ENCODE results near the gene CACNA1I. TPM values are rescaled to one million over a fixed set of nuclear protein-coding genes. Genes with fewer than 3 reads are reported as not detected.

The CACNA1I gene
- polyA plus RNA-seq, 3 donors = 0.04 TPM; not detected in 2

DNA sequence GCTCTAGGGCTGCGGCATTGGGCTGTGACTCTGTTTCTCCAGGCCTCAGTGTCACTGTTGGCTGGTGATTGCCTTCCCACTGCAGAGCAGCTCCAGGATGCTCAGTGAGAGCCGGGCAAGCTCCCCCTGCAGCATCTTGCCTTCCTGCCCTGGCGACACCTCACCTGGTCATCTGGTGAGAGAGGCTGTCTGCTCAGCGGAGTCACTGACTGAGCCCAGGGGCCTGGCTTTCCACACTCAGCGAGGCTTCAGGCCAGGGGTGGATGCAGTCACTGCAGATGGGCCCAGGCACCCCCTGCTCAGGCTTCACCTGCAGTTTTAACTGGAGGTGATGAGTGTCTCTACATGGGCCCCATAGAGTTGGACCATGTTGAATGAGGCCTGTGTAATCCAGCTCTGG, 136.8 kb downstream of the CACNA1I start:
- WGBS (ENCODE audit: insufficient coverage) = 89% methylated on average over 4 of the region's 5 CpGs
- Histone ChIP-seq H3K36me3 (replicated peaks in 1 of 2; ENCODE audit: control insufficient read depth in 1 of 2, insufficient read depth in 2 of 2, low read length in 2 of 2) (no peaks in the 10 kb centered on the region), H3K4me2 (replicated peaks; ENCODE audit: extremely low read depth, low read length, poor library complexity, severe bottlenecking) (no peak overlapping the region), H3K9ac (ENCODE audit: insufficient read depth, low read length, poor library complexity, severe bottlenecking) (no peak overlapping the region), H2AFZ (ENCODE audit: insufficient read depth, low read depth, low read length, poor library complexity, severe bottlenecking) (no peak overlapping the region), H4K20me1 (ENCODE audit: insufficient read depth, low read length) (no peaks in the 10 kb centered on the region), H3K79me2 (ENCODE audit: insufficient read depth, low read length) (no peaks in the 10 kb centered on the region), H3K27ac (ENCODE audit: low read depth in 1 of 2, low read length in 2 of 2) (no peak overlapping the region), H3K4me1 (ENCODE audit: control insufficient read depth in 1 of 2, insufficient read depth in 2 of 2, low read length in 2 of 2) (no peaks in the 10 kb centered on the region), H3K4me3 (replicated peaks in 1 of 3; ENCODE audit: low read depth in 2 of 3, low read length in 3 of 3) (no peak overlapping the region), H3K27me3 (ENCODE audit: control insufficient read depth in 2 of 2, insufficient read depth in 2 of 2, low read length in 2 of 2) (peaks cover 0 to 2% of the 10 kb centered on the region in 2 donors), H3K9me3 (replicated peaks in 1 of 2; ENCODE audit: control insufficient read depth in 1 of 2, insufficient read depth in 1 of 2, low read length in 2 of 2) (no peaks in the 10 kb centered on the region)
- H3K9me3 Mint-ChIP-seq = peaks cover 0 to 2% (median 0%) of the 10 kb centered on the region in 7 donors
- no peak overlapping the region for H3K4me3 Mint-ChIP-seq
- TF ChIP-seq, protein P1, sequence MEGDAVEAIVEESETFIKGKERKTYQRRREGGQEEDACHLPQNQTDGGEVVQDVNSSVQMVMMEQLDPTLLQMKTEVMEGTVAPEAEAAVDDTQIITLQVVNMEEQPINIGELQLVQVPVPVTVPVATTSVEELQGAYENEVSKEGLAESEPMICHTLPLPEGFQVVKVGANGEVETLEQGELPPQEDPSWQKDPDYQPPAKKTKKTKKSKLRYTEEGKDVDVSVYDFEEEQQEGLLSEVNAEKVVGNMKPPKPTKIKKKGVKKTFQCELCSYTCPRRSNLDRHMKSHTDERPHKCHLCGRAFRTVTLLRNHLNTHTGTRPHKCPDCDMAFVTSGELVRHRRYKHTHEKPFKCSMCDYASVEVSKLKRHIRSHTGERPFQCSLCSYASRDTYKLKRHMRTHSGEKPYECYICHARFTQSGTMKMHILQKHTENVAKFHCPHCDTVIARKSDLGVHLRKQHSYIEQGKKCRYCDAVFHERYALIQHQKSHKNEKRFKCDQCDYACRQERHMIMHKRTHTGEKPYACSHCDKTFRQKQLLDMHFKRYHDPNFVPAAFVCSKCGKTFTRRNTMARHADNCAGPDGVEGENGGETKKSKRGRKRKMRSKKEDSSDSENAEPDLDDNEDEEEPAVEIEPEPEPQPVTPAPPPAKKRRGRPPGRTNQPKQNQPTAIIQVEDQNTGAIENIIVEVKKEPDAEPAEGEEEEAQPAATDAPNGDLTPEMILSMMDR (IDR thresholded peaks at IDR 0.05) = no peak
- H3K4me1 Mint-ChIP-seq = no peaks in the 10 kb centered on the region
- no peak for DNase-seq
- intact Hi-C loops (cut with micrococcal nuclease) = no loop called here
- peaks cover 4 to 11% (median 7%) of the 10 kb centered on the region in 3 donors for H3K27me3 Mint-ChIP-seq (ENCODE audit: low read depth in 3 of 3)
- H3K27ac Mint-ChIP-seq = no peak overlapping the region
- H3K36me3 Mint-ChIP-seq = no peaks in the 10 kb centered on the region

DNA sequence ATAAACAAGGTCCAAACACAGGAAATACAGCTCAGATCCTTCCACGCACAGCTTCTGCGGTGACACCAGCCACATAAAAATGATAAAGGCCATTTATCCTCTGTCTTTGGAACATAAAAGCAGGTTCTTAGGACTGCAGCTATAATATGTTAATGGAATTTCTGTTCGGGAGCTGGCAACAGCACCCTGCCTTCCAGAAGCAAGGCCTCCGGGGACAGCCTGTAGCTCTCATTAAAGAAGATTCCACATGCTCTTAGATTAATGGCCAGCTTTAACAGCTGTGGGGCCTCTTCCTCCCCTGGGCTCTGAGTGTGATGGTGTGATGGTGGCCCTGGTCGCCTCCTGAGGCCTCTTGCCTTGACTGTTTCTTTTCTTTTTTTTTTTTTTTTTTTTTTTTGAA, 137.3 kb downstream of the CACNA1I start:
- H3K27me3 Mint-ChIP-seq (ENCODE audit: low read depth in 3 of 3) = peaks cover 4 to 11% (median 8%) of the 10 kb centered on the region in 3 donors
- H3K9me3 Mint-ChIP-seq = peaks cover 0 to 2% (median 0%) of the 10 kb centered on the region in 7 donors
- intact Hi-C loops (cut with micrococcal nuclease) = no loop called here
- no peaks in the 10 kb centered on the region for H3K79me2 ChIP-seq (ENCODE audit: insufficient read depth, low read length)
- no peaks in the 10 kb centered on the region for H4K20me1 ChIP-seq (ENCODE audit: insufficient read depth, low read length)
- H3K4me2 ChIP-seq (replicated peaks; ENCODE audit: extremely low read depth, low read length, poor library complexity, severe bottlenecking) = no peak overlapping the region
- no peak overlapping the region for H3K9ac ChIP-seq (ENCODE audit: insufficient read depth, low read length, poor library complexity, severe bottlenecking)
- no CpG with 5 or more reads among the region's 5 CpGs for WGBS (ENCODE audit: insufficient coverage)
- no peaks in the 10 kb centered on the region for H3K4me1 ChIP-seq (ENCODE audit: control insufficient read depth in 1 of 2, insufficient read depth in 2 of 2, low read length in 2 of 2)
- no peak overlapping the region for H3K4me3 Mint-ChIP-seq
- no peak for DNase-seq
- H3K27ac ChIP-seq (ENCODE audit: low read depth in 1 of 2, low read length in 2 of 2) = no peak overlapping the region
- no peak overlapping the region for H3K4me3 ChIP-seq (replicated peaks in 1 of 3; ENCODE audit: low read depth in 2 of 3, low read length in 3 of 3)
- H3K36me3 ChIP-seq (replicated peaks in 1 of 2; ENCODE audit: control insufficient read depth in 1 of 2, insufficient read depth in 2 of 2, low read length in 2 of 2) = no peaks in the 10 kb centered on the region
- no peaks in the 10 kb centered on the region for H3K9me3 ChIP-seq (replicated peaks in 1 of 2; ENCODE audit: control insufficient read depth in 1 of 2, insufficient read depth in 1 of 2, low read length in 2 of 2)
- H3K27me3 ChIP-seq (ENCODE audit: control insufficient read depth in 2 of 2, insufficient read depth in 2 of 2, low read length in 2 of 2) = peaks cover 0 to 2% of the 10 kb centered on the region in 2 donors
- no peaks in the 10 kb centered on the region for H3K4me1 Mint-ChIP-seq
- no peaks in the 10 kb centered on the region for H3K36me3 Mint-ChIP-seq
- H2AFZ ChIP-seq (ENCODE audit: insufficient read depth, low read depth, low read length, poor library complexity, severe bottlenecking) = no peak overlapping the region
- no peak overlapping the region for H3K27ac Mint-ChIP-seq
- TF ChIP-seq, protein P1 (IDR thresholded peaks at IDR 0.05) = no peak
